Measurements from ENCODE around the gene SLC6A7. TPM values are rescaled to one million over a fixed set of nuclear protein-coding genes. Genes with fewer than 3 reads are reported as not detected.

The SLC6A7 gene
- total RNA-seq, 2 donors from 2014 or later, result 5.0 to 24.9 TPM

GRCh38 chr5:150217038-150217437, 27.2 kb downstream of the SLC6A7 start:
- intact Hi-C loops (cut with DNase I), result loop anchor here (2.0 to 10.0 kb wide), 2 partner anchors 86 to 218 kb away; no protein-coding TSS in a partner anchor
- no peaks in the 10 kb centered on the region for H3K36me3 ChIP-seq
- no peak for TF ChIP-seq CTCF (IDR thresholded peaks at IDR 0.05)
- peak; percentile 73 for DNase-seq
- H3K4me1 ChIP-seq, result peaks cover 6% of the 10 kb centered on the region
- H3K9me3 ChIP-seq, result no peaks in the 10 kb centered on the region
- H3K27me3 ChIP-seq, result no peaks in the 10 kb centered on the region
- no peak overlapping the region for H3K4me3 ChIP-seq
- peak overlapping the region; percentile 75 for H3K27ac ChIP-seq
- peak overlapping the region in 1 of 2 donors; percentile 36 for H3K9ac ChIP-seq (ENCODE audit: low read depth in 2 of 2, low read length in 2 of 2)

GRCh38 chr5:150217873-150218692, 28.2 kb downstream of the SLC6A7 start:
- no peak overlapping the region for H3K4me3 ChIP-seq
- peak; percentile 96 for TF ChIP-seq CTCF (IDR thresholded peaks at IDR 0.05)
- peak overlapping the region in 1 of 2 donors; percentile 35 for H3K9ac ChIP-seq (ENCODE audit: low read depth in 2 of 2, low read length in 2 of 2)
- H3K36me3 ChIP-seq, result no peaks in the 10 kb centered on the region
- no peaks in the 10 kb centered on the region for H3K9me3 ChIP-seq
- no peaks in the 10 kb centered on the region for H3K27me3 ChIP-seq
- H3K4me1 ChIP-seq, result peaks cover 6% of the 10 kb centered on the region
- DNase-seq, result peak; percentile 89
- intact Hi-C loops (cut with DNase I), result loop anchor here (1.0 to 10.0 kb wide), 3 partner anchors 57 to 217 kb away; no protein-coding TSS in a partner anchor
- peak overlapping the region; percentile 75 for H3K27ac ChIP-seq

- intact Hi-C loops (cut with DNase I), result loop anchor here (1.0 to 10.0 kb wide), 2 partner anchors 57 to 216 kb away; no protein-coding TSS in a partner anchor
- TF ChIP-seq CTCF (IDR thresholded peaks at IDR 0.05), result no peak
- Histone ChIP-seq H3K4me3 (no peak overlapping the region), H3K4me1 (peaks cover 6% of the 10 kb centered on the region), H3K9me3 (no peaks in the 10 kb centered on the region), H3K27ac (no peak overlapping the region), H3K9ac (ENCODE audit: low read depth in 2 of 2, low read length in 2 of 2) (no peak overlapping the region), H3K27me3 (no peaks in the 10 kb centered on the region), H3K36me3 (no peaks in the 10 kb centered on the region)
- DNase-seq, result no peak
Measured at GRCh38 chr5:150218693-150219035, 28.8 kb downstream of the SLC6A7 start.

GRCh38 chr5:150219142-150219541, 29.3 kb downstream of the SLC6A7 start:
- DNase-seq, result no peak
- H3K9me3 ChIP-seq, result no peaks in the 10 kb centered on the region
- no peaks in the 10 kb centered on the region for H3K27me3 ChIP-seq
- intact Hi-C loops (cut with DNase I), result loop anchor here (10.0 kb wide), 1 partner anchor 216 kb away; no protein-coding TSS in a partner anchor
- TF ChIP-seq CTCF (IDR thresholded peaks at IDR 0.05), result no peak
- peaks cover 6% of the 10 kb centered on the region for H3K4me1 ChIP-seq
- no peak overlapping the region for H3K4me3 ChIP-seq
- no peak overlapping the region for H3K27ac ChIP-seq
- no peaks in the 10 kb centered on the region for H3K36me3 ChIP-seq
- no peak overlapping the region for H3K9ac ChIP-seq (ENCODE audit: low read depth in 2 of 2, low read length in 2 of 2)

- no peak overlapping the region for H3K4me3 ChIP-seq
- intact Hi-C loops (cut with DNase I), result loop anchor here (10.0 kb wide), 1 partner anchor 215 kb away; no protein-coding TSS in a partner anchor
- no peak for DNase-seq
- H3K9me3 ChIP-seq, result no peaks in the 10 kb centered on the region
- no peaks in the 10 kb centered on the region for H3K36me3 ChIP-seq
- H3K27ac ChIP-seq, result no peak overlapping the region
- no peak for TF ChIP-seq CTCF (IDR thresholded peaks at IDR 0.05)
- H3K9ac ChIP-seq (ENCODE audit: low read depth in 2 of 2, low read length in 2 of 2), result no peak overlapping the region
- H3K27me3 ChIP-seq, result no peaks in the 10 kb centered on the region
- peaks cover 6% of the 10 kb centered on the region for H3K4me1 ChIP-seq
Measured at GRCh38 chr5:150219861-150220260, 30.0 kb downstream of the SLC6A7 start.

All from colonic mucosa (tissue), 4 donors.